ENCODE data around the gene FAM98A.

FAM98A gene

DNA sequence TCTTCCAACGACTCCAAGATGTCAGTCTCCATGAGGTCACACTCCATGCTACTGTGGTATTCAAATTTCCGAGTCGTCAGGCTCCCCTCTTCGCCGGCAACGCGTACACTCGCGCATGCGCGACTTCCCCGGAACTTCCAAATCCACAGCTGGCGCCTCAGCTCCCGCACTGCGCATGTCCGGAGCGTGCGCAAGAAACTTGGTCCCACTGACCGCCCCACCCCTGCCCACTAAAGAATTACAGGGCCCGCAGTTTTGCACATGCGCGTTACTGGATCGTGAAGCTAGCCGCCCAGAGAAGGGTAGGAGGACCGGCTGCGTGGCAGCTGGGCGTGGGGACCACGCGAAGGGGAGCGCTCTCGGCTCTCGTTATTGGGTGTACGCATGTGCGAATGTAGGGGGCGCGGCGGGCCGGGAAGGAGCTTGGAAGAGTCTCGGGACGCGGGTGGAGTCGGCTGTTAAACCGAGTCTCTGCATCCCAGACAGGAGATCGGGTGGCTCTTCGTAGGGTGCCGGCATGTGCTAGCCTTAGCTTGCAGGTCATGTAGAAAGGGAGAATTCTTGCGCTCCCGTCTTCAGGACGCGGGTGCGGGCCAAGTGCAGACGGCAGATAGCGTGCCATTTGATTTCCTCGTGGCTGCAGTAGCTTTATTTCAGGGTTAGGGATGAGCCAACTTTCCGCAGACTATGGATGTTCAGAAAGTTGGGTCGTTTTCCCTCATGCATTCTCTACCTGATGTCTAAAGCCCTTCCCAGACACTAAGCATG is at the start of gene FAM98A:
FAM98A (minus strand) TSS at position 125 of the 768 bp plus-strand sequence; CDS start at position 47, 78 bp downstream.
- peak; percentile 98 for DNase-seq

DNA sequence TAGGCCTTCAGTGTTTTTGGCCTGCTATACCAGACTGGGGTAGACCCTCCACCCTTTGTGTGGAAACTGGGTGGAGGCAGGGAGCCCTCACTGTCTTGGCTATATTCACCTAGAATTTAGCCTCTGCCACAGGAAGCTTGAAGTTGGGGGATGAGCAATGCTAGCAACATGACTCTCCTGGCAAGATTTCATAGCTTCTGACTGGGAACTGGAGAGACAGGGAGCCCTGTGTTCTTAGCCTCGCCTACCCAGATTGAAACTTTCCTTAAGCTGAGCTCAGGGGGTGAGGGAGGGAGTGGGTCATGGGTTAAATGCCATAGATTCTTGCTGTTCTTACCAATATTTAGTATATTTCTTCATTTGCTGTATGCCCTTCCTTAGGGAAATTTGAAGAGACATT is 46.8 kb upstream of the FAM98A start:
- no peak for DNase-seq

DNA sequence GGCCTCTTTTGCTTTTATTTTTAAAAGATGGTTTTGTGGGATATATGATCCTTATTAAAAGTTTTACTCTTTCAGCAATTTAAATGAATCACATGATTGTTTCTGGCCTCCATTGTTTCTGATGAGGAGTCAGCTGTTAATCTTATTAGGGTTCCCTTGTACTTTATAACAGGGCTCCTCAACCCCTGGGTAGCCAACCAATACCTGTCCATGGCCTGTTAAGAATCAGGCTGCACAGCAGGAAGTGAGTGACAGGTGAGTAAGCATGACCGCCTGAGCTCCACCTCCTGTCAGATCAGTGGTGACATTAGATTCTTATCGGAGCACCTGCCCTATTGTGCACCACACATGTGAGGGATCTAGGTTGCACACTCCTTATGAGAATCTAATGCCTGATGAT is 45.1 kb upstream of the FAM98A start:
- DNase-seq: no peak

DNA sequence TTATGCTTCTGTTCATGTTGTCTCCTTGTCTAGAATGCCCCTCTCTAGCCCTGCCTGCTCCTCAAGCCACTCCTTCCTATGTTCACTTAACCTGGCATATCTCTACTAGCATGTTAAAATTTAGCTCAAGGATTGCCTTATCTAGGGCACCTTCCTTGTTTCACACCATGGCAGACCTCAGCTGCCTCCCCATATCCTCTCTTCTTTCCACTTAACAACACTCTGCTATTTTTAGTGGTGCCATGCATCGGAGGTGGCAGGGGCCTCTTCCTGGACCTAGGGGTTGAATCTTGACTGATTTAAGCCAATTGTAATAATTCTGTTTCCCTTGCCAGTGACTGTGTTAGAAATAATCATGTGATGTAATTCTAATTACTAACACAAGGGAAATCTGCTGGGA is 36.9 kb upstream of the FAM98A start:
- no peak for DNase-seq

DNA sequence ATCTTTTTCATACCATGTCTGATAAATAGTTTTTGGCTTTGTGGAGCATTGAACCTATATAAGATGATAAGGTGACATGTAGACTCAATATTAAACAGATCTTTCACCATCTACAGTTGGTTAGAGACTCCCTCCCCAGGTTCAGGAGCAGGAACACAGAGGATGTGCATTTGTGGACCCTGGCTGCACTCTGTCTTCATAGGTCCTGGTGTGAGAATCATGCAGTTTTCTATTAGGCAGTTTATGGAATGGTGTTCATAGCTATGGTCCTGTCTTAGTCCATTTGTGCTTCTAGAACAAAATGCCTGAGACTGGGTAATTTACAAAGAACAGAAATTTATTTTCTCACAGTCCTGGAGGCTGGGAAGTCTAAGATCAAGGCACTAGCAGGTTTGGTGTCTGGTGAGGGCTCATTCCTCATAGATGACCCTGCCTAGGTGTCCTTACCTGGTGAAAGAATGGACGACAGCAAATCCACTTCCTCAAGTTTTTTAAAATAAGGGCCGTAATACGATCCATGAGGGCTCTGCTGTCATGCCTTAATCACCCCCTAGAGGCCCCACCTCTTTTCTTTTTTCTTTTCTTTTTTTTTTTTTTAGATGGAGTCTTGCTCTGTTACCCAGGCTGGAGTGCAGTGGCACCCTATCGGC is 35.3 kb upstream of the FAM98A start:
- DNase-seq: no peak

DNA sequence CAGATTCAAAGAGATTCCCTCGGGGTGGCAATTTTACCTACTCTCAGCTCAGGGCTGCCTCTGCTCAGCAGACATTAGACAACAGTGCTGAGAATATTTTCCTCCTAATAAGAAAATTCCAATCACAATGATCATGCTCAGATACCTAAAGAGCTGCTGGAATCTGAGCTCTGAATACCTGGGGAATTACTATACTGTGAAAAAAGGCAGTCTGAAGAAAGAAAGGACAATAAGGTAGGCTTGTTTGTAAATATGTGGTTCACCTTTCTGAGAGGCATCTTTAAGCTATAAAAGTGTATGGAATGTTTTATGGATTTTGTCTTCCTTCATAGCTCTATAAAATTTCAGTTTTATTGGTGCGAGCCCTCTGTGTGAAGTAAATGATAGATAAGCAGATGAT is 34.2 kb upstream of the FAM98A start:
- DNase-seq: no peak

DNA sequence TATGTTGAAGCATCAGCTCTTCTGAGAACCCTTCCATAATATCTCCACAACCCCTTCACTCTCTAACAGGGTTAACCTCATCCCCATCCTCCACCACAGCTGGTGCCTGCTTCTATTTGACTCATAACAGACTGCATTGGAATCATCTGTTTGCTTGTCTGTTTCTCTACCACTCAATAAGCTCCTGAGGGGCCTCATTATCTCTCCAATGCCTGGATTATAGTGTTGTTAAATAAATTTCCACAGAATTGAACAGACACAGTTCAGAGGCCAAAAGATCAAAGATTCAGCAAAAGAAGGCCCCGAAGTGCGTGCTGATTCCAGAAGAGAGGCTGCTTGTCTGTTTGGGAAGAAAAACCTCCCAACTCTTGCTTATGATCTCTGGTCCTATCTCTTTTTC is 33.7 kb upstream of the FAM98A start:
- no peak for DNase-seq

DNA sequence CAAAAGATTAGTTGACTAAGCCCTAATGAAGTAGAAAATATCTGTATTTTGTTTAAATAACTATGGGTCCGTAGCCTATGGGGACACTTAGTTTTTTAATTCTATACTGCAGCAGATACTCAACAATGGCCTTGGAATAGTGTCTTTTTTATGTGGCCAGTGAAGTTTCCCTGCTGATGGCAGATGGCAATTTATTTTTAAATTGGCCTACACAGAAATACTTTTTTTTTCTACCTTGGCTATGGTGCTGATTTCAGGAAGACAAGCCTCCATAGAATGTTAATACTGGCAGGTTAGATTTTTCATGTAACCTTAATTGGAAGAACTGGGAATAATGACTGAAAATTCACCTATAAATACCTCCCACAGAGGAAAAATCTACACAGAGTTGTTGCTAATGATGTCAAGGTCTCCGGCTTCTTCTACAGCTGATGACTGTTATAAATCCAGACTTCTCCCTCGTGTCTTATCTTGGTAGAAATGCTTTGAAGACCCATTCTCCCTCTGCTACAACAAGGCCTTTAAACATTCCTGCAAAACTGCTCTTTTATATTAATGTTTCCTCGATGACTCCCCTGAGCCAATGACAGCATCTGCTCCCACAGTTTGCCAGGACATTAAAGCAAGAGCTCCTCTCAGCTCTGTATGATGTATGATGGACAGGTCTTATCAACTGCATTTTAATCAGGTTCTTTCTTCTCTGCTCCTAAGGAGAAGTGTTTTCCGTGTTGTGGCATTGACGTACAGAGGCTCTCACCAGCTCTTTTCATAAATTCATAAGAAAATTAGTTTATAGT is 29.1 kb upstream of the FAM98A start:
- no peak for DNase-seq

DNA sequence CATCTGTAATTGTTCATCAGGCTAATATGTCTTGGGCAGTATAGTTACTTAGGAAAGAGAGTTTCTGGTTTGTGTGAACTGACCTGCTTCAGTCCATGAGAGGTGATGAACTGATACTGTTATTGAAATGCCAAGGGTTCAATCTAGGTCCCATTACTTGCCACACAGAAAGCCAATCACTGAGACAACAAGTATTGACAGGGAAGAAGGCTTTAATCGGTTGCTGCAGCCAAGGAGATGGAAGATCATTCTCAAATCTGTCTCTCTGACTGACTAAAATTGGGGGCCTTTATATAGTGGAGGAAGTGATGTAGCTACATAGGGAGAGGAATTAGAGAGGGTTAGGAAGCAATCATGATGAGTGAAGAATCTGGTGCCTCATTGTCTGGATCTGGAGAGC is 19.9 kb upstream of the FAM98A start:
- DNase-seq: no peak

DNA sequence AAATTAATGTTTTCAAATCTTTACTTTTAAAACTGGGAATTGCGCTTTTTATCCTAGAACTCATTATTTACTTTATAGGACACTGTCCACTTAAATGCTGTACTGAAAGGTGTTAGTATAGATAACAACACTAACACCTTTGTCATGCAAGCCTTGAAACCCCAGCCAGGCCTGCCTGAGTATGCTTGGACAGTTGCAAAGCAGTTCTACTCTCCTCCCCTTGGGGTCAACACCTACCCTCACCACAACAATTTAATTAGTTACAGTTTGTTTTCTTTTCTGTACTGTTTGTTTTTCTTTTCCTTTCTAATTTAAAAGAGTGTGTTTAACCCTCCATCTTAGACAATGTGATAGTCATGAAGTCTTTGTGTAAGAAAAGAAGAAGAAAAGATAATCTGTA is 18.9 kb upstream of the FAM98A start:
- no peak for DNase-seq

DNA sequence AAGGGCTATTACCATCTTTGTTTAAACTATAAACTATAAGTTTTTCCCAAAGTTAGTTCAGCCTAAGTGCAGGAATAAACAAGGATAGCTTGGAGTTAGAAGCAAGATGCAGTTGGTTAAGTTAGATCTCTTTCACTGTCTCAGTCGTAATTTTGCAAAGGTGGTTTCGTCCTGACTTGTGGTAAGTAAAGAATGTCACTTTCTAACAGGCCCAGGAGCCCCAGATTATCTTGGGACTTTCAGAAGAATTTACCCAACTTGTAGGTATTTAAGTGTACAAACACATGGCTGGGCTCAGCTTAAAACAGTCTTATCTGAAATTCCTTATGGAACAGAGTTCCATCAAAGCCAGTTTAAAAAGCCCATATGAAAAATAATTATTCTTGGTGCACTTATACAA is 18.3 kb upstream of the FAM98A start:
- DNase-seq: no peak

DNA sequence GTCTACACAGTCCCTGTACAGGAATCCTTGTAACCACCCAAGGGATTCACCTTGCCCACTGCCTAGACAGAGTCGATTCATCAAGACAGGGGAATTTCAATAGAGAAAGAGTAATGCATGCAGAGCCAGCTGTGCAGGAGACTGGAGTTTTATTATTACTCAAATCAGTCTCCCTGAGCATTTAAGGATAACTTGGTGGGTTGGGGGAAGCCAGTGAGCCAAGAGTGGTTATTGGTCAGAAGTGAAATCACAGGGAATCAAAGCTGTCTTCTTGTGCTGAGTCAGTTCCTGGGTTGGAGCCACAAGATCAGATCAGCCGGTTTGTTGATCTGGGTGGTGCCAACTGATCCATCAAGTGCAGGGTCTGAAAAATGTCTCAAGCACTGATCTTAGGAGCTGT is 17.8 kb upstream of the FAM98A start:
- DNase-seq: no peak

DNA sequence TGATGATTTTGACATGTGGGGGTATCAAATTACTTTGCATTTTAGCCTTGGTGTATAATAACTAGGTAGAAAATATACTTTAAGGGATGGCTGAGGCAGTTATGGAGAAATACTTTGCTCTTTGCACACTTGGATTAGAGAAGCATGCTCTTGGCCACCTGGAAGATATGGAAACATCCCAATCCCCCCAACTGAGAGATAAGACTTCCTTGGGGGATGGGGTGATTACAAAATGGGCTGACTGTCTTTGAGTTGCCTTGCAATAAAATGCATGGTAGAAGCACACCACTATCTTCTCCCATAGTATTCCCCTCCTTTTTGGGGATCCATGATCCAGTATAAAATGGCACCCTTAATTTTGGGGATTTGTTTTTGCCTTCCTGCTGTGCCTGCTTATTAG is 15.1 kb upstream of the FAM98A start:
- DNase-seq: no peak

DNA sequence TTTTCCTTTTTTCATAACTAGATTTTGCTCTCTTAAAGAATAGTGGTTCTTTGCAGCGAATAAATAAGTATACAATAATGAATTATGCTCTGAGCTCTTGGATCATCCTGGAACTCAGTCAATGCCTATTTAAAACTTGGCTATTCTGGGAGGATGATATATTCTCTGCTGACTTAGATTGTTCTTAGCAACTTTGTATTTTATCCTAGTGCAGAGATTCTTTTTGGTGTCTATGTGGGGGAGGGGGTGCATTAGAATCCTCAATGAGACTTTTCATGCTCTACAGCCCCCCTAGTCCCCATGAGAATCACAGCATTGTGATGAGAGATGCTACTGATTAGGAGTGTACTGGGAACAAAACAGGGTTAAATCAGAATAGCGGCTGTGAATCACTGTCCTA is 8.8 kb upstream of the FAM98A start:
- DNase-seq: no peak

DNA sequence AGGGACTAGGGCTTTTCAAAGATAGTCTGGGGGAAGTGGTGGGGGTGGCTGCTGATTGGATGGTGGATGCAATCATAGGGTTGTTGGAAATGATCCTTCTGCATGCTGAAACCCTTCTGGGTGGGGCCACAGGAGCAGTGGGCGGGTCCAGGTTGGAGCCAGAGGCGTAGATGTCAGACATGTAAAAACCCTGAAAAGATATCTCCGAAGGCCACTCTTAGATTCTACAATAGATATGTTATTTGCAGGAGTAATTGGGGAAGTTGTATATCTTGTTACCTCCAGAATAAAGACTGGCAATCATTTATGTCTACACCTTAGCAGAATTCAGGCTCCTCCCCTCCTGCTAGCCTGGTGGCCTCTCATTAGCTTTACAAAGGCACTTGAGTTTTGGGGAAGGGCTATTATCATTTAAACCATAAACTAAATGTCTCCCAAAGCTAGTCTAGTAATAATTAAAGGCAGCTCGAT is 8.2 kb upstream of the FAM98A start:
- DNase-seq: no peak

DNA sequence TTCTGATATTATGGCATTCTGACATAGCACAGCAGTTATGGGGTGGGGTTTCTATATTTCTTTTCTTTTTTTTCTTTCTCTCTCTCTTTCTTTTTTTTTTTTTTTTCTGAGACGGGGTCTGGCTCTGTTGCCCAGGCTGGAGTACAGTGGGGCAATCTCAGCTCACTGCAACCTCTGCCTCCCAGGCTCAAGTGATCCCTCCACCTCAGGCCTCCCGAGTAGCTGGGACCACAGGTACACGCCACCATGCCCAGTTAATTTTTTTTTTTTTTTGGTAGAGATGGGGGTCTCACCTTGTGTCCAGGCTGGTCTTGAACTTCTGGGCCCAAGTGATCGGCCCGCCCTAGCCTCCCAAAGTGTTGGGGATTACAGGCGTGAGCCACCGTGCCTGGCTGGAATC is 7.5 kb upstream of the FAM98A start:
- no peak for DNase-seq

DNA sequence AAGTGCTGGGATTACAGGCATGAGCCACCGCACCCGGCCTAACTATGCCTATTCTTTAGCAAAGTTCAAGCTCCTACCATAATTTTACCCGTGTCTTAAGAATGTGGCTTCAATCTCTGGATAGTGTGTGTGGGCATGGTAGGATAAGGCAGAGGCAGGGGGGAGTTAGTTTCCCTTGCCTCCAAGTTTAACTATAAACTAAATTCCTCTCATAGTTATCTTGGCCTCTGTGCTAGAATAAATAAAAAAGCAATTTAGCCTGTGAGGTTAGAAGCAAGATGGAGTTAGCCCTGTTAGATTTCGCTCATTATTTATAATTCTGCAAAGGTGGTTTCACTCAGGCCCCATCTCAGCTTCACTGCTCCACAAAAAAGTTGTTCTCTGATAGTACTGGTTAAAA is 7.0 kb upstream of the FAM98A start:
- no peak for DNase-seq

DNA sequence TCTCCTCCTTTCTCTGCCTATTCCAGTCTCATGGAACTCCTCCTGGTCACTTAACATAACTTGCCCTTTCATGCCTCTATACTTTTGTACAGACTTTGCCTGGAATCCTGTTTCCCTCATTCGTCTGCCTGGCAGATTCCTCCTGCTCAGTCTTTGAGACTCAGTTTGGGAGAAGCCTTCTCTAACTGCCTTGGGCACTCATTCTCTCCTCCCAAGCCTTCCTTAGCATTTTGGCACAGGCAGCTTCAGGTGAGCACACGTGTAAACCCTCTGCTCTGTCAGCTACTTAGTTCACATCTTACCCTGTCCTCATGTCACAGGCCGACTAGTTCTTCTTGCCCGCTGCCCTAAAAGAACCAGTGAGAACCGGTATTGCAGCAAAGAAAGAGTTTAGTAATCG is 6.0 kb upstream of the FAM98A start:
- no peak for DNase-seq

DNA sequence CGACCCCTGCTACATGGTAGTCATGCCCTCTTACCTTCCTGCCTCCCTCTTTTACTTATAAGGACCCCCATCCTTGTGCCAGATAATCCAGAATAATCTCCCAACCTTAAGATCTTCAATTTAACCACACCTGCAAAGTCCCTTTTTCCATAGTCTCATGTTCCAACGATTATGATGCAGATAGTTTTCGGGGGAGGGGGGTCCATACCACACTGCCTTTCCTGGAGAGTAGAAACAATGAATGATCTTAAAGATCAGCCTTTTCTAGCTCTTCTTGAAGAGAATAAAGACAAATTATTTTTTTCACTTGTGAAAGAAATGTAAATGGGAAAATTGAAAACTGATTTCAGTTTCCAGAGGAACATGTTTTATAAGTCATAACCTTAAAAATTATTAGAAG is 4.3 kb upstream of the FAM98A start:
- DNase-seq: no peak

DNA sequence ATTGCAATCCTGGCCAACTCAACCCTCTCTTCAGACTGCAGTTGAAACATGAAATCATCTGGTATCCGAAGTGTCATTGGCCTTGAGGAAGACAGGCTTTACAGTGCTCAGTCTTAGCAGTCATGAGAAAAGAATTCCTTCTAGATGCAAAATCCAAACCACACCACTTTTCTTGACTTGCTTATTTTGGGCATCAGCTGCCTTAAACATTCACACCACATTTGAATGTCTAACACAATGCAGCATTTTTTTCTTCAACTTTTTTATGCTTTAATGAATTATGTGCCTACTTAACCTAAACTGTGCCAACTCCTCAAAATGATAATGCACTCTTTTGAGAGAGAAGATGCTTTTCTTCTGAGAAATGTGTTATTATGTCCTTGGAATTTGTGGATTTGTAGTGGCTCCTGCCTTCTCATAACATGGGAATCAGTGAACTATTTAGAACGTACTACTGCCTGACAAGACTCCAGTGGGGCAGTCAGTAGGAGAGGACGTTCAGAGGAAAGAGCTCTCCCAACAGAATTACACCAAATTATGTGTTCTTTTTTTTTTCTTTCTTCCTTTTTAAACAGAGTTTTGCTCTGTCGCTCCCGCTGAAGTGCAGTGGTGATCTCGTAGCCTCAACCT is 3.2 kb upstream of the FAM98A start:
- DNase-seq: no peak

DNA sequence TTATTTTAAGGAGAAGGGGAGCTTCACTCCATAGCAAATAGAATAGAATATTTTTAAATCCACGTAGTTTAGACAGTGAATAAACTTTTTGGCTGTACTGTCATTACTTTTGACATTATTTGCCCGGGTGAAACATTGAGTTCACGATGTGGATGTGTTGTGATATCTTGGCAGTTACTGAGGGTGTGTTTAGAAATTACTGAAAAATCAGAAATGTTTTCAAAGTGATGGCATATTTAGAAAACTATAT is 769 bp upstream of the FAM98A start:
- no peak for DNase-seq

DNA sequence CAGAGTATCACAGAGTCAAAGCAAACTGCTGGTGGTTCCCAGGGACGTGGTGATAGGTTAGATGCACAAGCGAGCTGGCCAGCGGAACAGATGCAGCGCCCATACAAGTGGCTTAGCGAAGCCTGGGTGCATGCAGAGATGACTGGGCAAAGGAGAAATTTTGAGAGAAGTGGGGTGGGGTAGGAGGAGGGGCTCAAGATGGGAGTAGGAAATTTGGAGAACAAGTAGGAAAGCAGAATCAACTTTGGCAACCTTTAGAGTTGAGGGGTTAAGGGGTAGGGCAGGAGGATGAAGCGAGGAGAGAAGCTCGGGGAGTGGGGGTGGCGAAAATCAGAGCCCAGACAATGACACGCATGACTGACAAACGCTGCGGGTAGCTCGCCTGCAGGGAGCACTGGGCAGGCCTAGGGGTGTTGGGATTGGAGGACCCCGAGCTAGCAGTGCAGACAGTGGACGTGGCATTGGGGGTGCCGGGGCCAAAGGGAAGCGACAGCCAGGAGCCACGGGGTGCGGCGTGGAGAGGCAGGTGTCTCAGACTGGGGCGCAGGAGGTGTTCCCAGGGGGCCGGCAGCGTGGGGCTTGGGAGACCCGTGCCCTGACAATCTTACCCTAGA is 431 bp downstream of the FAM98A start:
- peak; percentile 16 to 34 for DNase-seq

DNA sequence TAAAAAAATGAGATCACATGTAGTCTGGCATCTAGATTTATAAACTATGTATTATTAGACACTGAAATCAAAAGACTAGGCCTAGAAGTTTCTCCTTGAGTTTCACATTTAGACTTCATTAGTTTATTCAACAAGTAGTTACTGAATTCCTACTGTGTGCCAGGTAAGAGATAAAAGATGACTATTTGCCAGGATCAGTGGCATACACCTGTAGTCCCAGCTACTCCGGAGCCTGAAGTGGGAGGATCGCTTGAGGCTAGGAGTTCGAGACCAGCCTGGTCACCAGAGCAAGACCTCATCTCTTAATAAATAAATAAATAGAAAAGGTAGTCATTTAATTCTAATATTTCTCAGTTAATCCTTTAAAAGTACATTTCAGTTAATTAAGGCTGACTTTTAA is 2.1 kb downstream of the FAM98A start:
- no peak for DNase-seq
